Sigmoid colon (tissue), 4 donors: ENCODE measurements around the gene ADAMTS12.

Source experiments
- EP300 ChIP-seq, 4 donors: sonication (generic); formaldehyde crosslinking; IDR thresholded peaks; one replicate each; pipeline ENCODE4 v1.6.1; 2017; ENCODE audit warnings: antibody characterized with exemption in 4 of 4
- POLR2A ChIP-seq, 2 donors: fragments of 450-650 bp; IDR thresholded peaks; one replicate each; pipeline ENCODE4 v1.6.1; 2016; ENCODE audit warnings: antibody characterized with exemption in 2 of 2, mild to moderate bottlenecking in 2 of 2, moderate library complexity in 2 of 2
- POLR2AphosphoS5 ChIP-seq, 4 donors: sonication (generic); formaldehyde crosslinking; IDR thresholded peaks; one replicate each; pipeline ENCODE4 v1.6.1; 2017; ENCODE audit warnings: antibody characterized with exemption in 4 of 4
- TF ChIP-seq, protein P1 (sequence below), 4 experiments: fragments of 450-650 bp in 3 of 4; fragments of 200-600 bp in 1 of 4; IDR thresholded peaks; one replicate each; pipeline ENCODE4 v1.5.1; 2016 to 2019; ENCODE audit warnings: antibody characterized with exemption in 4 of 4, mild to moderate bottlenecking in 3 of 4, moderate library complexity in 2 of 4

- TF ChIP-seq, protein P1, sequence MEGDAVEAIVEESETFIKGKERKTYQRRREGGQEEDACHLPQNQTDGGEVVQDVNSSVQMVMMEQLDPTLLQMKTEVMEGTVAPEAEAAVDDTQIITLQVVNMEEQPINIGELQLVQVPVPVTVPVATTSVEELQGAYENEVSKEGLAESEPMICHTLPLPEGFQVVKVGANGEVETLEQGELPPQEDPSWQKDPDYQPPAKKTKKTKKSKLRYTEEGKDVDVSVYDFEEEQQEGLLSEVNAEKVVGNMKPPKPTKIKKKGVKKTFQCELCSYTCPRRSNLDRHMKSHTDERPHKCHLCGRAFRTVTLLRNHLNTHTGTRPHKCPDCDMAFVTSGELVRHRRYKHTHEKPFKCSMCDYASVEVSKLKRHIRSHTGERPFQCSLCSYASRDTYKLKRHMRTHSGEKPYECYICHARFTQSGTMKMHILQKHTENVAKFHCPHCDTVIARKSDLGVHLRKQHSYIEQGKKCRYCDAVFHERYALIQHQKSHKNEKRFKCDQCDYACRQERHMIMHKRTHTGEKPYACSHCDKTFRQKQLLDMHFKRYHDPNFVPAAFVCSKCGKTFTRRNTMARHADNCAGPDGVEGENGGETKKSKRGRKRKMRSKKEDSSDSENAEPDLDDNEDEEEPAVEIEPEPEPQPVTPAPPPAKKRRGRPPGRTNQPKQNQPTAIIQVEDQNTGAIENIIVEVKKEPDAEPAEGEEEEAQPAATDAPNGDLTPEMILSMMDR (IDR thresholded peaks at IDR 0.05): no peak
- TF ChIP-seq POLR2AphosphoS5 (IDR thresholded peaks at IDR 0.05) (no peak), EP300 (IDR thresholded peaks at IDR 0.05) (no peak), POLR2A (IDR thresholded peaks at IDR 0.05) (no peak)
Measured at GRCh38 chr5:33794550-33795181, 97.1 kb downstream of the ADAMTS12 start.
